ENCODE data around the gene AEBP1.

GRCh38 chr7:44060948-44061644 lies 43.0 kb upstream of the AEBP1 start:
- no peak for TF ChIP-seq POLR2AphosphoS5 (IDR thresholded peaks at IDR 0.05; ENCODE audit: borderline replicate concordance, low read depth, low read length)
- no peak for TF ChIP-seq EZH2 (IDR thresholded peaks at IDR 0.05)
